ENCODE data around the gene B4GAT1. TPM values are rescaled to one million over a fixed set of nuclear protein-coding genes. Genes with fewer than 3 reads are reported as not detected.
"Not testable (repeated sequence)": the region's sequence is repeated elsewhere in the genome, so short reads cannot be mapped to it uniquely, and the experiment has no call there.

B4GAT1 gene
- total RNA-seq, 1 experiment from 2014 or later: 6.7 TPM

DNA sequence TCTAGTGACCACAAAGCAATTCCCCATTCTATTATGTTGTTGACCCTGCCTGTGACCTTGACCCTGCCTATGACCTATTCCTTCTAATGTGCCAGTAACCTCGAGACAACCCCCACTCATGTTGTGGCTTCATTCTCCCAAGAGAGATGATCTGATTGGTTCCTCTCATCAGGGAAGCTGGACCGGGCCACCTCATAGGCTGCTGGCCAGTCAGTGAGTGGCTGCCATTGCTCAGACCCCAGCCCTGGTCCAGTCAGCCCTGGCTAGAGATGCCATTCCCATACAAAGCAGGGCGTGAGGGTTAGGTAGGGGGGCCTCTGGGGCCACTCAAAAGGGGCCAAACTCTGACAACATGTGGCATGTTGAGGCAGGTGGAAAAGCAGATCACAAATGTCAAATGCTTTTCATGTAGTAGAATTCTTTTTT, 12.2 kb upstream of the B4GAT1 start:
- POLR2A ChIA-PET: interaction anchor here (0.7 kb wide), 1 partner anchor 9 kb away, joined by 5 read pairs; no protein-coding TSS in a partner anchor
- Histone ChIP-seq H3K4me3 (replicated peaks in 1 of 2; ENCODE audit: low read depth in 1 of 2, low read length in 2 of 2) (no peak overlapping the region), H3K9ac (ENCODE audit: low read length) (no peak overlapping the region), H3K27me3 (ENCODE audit: insufficient read depth, low read length) (no peaks in the 10 kb centered on the region), H3K4me1 (ENCODE audit: control insufficient read depth in 1 of 2, insufficient read depth in 2 of 2, low read length in 2 of 2) (0 out of 4 replicates have a peak, but pooled peaks cover 0 to 3% of the 10 kb centered on the region in 2 experiments), H3K79me2 (ENCODE audit: insufficient read depth, low read length) (no peaks in the 10 kb centered on the region), H3K27ac (ENCODE audit: low read depth, low read length) (no peak overlapping the region), H2AFZ (ENCODE audit: low read depth, low read length, poor library complexity, severe bottlenecking) (no peak overlapping the region), H4K20me1 (ENCODE audit: insufficient read depth) (no peaks in the 10 kb centered on the region), H3K9me2 (ENCODE audit: insufficient read depth) (no peaks in the 10 kb centered on the region), H3K36me3 (ENCODE audit: control insufficient read depth in 1 of 2, insufficient read depth in 2 of 2, low read length in 2 of 2) (peaks cover 0 to 11% of the 10 kb centered on the region in 2 experiments; a peak in 1 of 4 replicates), H3K9me3 (ENCODE audit: control insufficient read depth in 1 of 2, insufficient read depth in 1 of 2, low read depth in 1 of 2, low read length in 2 of 2) (no peaks in the 10 kb centered on the region), H3K4me2 (ENCODE audit: low read length) (no peak overlapping the region)
- BruUV-seq (replicated peaks): no TSS peak
- ATAC-seq: peak; percentile 34
- peak; percentile 57 for TF ChIP-seq POLR2A (IDR thresholded peaks at IDR 0.05; ENCODE audit: borderline replicate concordance, extremely low read depth, insufficient read depth, insufficient read length)
- no peak for TF ChIP-seq CEBPB (IDR thresholded peaks at IDR 0.05; ENCODE audit: low read depth)
- TF ChIP-seq POLR2AphosphoS5 (IDR thresholded peaks at IDR 0.05; ENCODE audit: low read depth, low read length): peak; percentile 35
- intact Hi-C loops (cut with micrococcal nuclease): no loop called here
- RAD21 ChIA-PET (ENCODE audit: low non-redundant PET in 1 of 2, low total read pairs in 2 of 2, uncharacterized antibody in 2 of 2, unreplicated experiment in 2 of 2): no interaction called here
- no peak for DNase-seq (ENCODE audit: low read depth, low spot score)
- CTCF ChIA-PET: no interaction called here

DNA sequence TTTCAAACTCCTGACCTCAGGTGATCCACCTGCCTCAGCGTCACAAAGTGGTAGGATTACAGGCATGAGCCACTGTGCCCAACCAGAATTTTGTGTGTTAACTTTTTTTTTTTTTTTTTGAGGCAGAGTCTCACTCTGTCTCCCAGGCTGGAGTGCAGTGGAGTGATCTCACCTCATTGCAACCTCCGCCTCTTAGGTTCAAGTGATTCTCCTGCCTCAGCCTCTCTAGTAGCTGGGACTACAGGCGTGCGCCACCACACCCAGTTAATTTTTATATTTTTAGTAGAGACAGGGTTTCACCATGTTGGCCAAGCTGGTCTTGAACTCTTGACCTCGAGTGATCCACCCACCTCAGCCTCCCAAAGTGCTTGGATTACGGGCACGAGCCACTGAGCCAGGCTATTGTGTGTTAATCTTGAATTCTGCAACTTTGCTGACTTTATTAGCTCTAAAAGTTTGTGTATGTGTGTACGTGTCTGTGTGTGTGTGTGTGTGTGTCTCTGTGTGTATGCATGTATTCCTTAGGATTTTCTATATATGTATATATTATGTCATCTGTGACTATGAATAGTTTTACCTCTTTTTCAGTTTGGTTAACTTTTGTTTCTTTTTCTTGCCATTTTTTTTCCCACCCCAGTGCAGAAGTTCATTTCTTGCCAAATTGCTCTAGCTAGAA, 3.3 kb upstream of the B4GAT1 start:
- ChIA-PET POLR2A (interaction anchor here (0.6 kb wide), 1 partner anchor 9 kb away, joined by 5 read pairs; no protein-coding TSS in a partner anchor), CTCF (interaction anchor here (0.8 to 2.0 kb wide), 4 partner anchors 11 to 36 kb away, joined by 3 to 5 read pairs (median 4); partner anchors contain the start of gene RIN1)
- RAD21 ChIA-PET (ENCODE audit: low non-redundant PET in 1 of 2, low total read pairs in 2 of 2, uncharacterized antibody in 2 of 2, unreplicated experiment in 2 of 2); H3K9me2 ChIP-seq (ENCODE audit: insufficient read depth); H4K20me1 ChIP-seq (ENCODE audit: insufficient read depth); H3K36me3 ChIP-seq (ENCODE audit: control insufficient read depth in 1 of 2, insufficient read depth in 2 of 2, low read length in 2 of 2); H3K27me3 ChIP-seq (ENCODE audit: insufficient read depth, low read length); H3K27ac ChIP-seq (ENCODE audit: low read depth, low read length); DNase-seq (ENCODE audit: low read depth, low spot score); H3K79me2 ChIP-seq (ENCODE audit: insufficient read depth, low read length); H3K4me2 ChIP-seq (ENCODE audit: low read length); ATAC-seq; H2AFZ ChIP-seq (ENCODE audit: low read depth, low read length, poor library complexity, severe bottlenecking); H3K9ac ChIP-seq (ENCODE audit: low read length); intact Hi-C loops (cut with micrococcal nuclease); BruUV-seq (replicated peaks); H3K9me3 ChIP-seq (ENCODE audit: control insufficient read depth in 1 of 2, insufficient read depth in 1 of 2, low read depth in 1 of 2, low read length in 2 of 2); H3K4me3 ChIP-seq (replicated peaks in 1 of 2; ENCODE audit: low read depth in 1 of 2, low read length in 2 of 2): not testable (repeated sequence)
- H3K4me1 ChIP-seq (ENCODE audit: control insufficient read depth in 1 of 2, insufficient read depth in 2 of 2, low read length in 2 of 2): peaks cover 5 to 19% of the 10 kb centered on the region in 2 experiments
